Right atrium auricular region (tissue), 2 donors: ENCODE results near the gene CDC42EP1. TPM values are rescaled to one million over a fixed set of nuclear protein-coding genes. Genes with fewer than 3 reads are reported as not detected.

Experiments used
- DNase-seq: peaks from one replicate; pipeline ENCODE4 v3.0.0-alpha.2; 2019; ENCODE audit warnings: low spot score
- H3K27ac ChIP-seq, 2 donors: fragments of 200-600 bp; sonication (generic); 1 replicate in 1 of 2; 2 replicates in 1 of 2; pipeline ENCODE4 v1.5.1; 2016 to 2019
- H3K27me3 ChIP-seq, 2 donors: fragments of 200-600 bp; sonication (generic); one replicate each; pipeline versions ENCODE4 v1.5.1 to v1.6.0; 2017 to 2019
- H3K36me3 ChIP-seq: fragments of 200-600 bp; sonication (generic); one replicate; pipeline ENCODE4 v1.5.1; 2016
- H3K4me1 ChIP-seq, 2 donors: fragments of 200-600 bp; sonication (generic); one replicate each; pipeline versions ENCODE4 v1.5.1 to v1.6.0; 2017 to 2019
- H3K4me3 ChIP-seq, 2 donors: fragments of 200-600 bp; sonication (generic); 1 replicate in 1 of 2; 2 replicates in 1 of 2; pipeline ENCODE4 v1.5.1; 2017 to 2019; ENCODE audit warnings: mild to moderate bottlenecking in 1 of 2, moderate library complexity in 1 of 2
- H3K9me3 ChIP-seq, 2 donors: fragments of 200-600 bp; sonication (generic); one replicate each; pipeline ENCODE4 v1.5.1; 2019
- CTCF ChIP-seq, 2 donors: fragments of 200-600 bp; sonication (generic); IDR thresholded peaks; one replicate each; pipeline ENCODE4 v1.5.1; 2019; ENCODE audit warnings: antibody characterized with exemption in 2 of 2
- total RNA-seq, 2 donors: library from RNA; depleted of rRNA; stranded (reverse); fragments of >200 nt; gene quantifications; one replicate each; pipeline ENCODE4 v1.1.0, GENCODE V29; 2016

CDC42EP1 gene
- total RNA-seq, 2 donors from 2014 or later, result 20.7 to 34.8 TPM

- peak overlapping the region; percentile 18 to 54 for H3K27ac ChIP-seq
- H3K27me3 ChIP-seq, result no peaks in the 10 kb centered on the region
- peak overlapping the region; percentile 48 to 60 for H3K4me3 ChIP-seq
- DNase-seq, result no peak
- TF ChIP-seq CTCF (IDR thresholded peaks at IDR 0.05), result no peak
- no peaks in the 10 kb centered on the region for H3K9me3 ChIP-seq
- H3K4me1 ChIP-seq, result peaks cover 0 to 25% of the 10 kb centered on the region in 2 donors
- no peaks in the 10 kb centered on the region for H3K36me3 ChIP-seq
Measured at GRCh38 chr22:37517826-37518450, 42.3 kb upstream of the CDC42EP1 start.

GRCh38 chr22:37518509-37519267 is 41.6 kb upstream of the CDC42EP1 start:
- no peaks in the 10 kb centered on the region for H3K9me3 ChIP-seq
- peaks cover 0 to 24% of the 10 kb centered on the region in 2 donors for H3K4me1 ChIP-seq
- peak overlapping the region; percentile 48 to 60 for H3K4me3 ChIP-seq
- peak overlapping the region; percentile 18 to 54 for H3K27ac ChIP-seq
- H3K36me3 ChIP-seq, result no peaks in the 10 kb centered on the region
- no peak for TF ChIP-seq CTCF (IDR thresholded peaks at IDR 0.05)
- H3K27me3 ChIP-seq, result no peaks in the 10 kb centered on the region
- no peak for DNase-seq

- Histone ChIP-seq H3K4me1 (peaks cover 0 to 24% of the 10 kb centered on the region in 2 donors), H3K9me3 (no peaks in the 10 kb centered on the region), H3K36me3 (no peaks in the 10 kb centered on the region), H3K27ac (peak within 1 kb of the TSS; percentile 18 to 54), H3K4me3 (peak within 1 kb of the TSS; percentile 48 to 60), H3K27me3 (no peaks in the 10 kb centered on the region)
- no peak for TF ChIP-seq CTCF (IDR thresholded peaks at IDR 0.05)
- DNase-seq, result no peak
Measured at GRCh38 chr22:37519268-37520195, 40.7 kb upstream of the CDC42EP1 start, which contains the start of gene CARD10. TSS of gene CARD10 (minus strand) at chr22:37519415. CDS start at chr22:37519200, 215 bp downstream.

- peaks cover 0 to 33% of the 10 kb centered on the region in 2 donors for H3K4me1 ChIP-seq
- no peak overlapping the region for H3K27ac ChIP-seq
- H3K4me3 ChIP-seq, result no peak overlapping the region
- TF ChIP-seq CTCF (IDR thresholded peaks at IDR 0.05), result no peak
- H3K36me3 ChIP-seq, result no peaks in the 10 kb centered on the region
- H3K9me3 ChIP-seq, result no peaks in the 10 kb centered on the region
- no peak for DNase-seq
- no peaks in the 10 kb centered on the region for H3K27me3 ChIP-seq
Measured at GRCh38 chr22:37520776-37521191, 39.5 kb upstream of the CDC42EP1 start.

GRCh38 chr22:37521236-37521739 is 39.0 kb upstream of the CDC42EP1 start:
- Histone ChIP-seq H3K36me3 (no peaks in the 10 kb centered on the region), H3K4me3 (no peak overlapping the region), H3K4me1 (peaks cover 0 to 33% of the 10 kb centered on the region in 2 donors), H3K9me3 (no peaks in the 10 kb centered on the region), H3K27ac (no peak overlapping the region), H3K27me3 (no peaks in the 10 kb centered on the region)
- DNase-seq, result no peak
- TF ChIP-seq CTCF (IDR thresholded peaks at IDR 0.05), result no peak
